Left cardiac atrium (tissue), 4 donors: ENCODE data around the gene CLSTN2. TPM values are rescaled to one million over a fixed set of nuclear protein-coding genes. Genes with fewer than 3 reads are reported as not detected.

Experiments used
- ATAC-seq, 2 donors: fragments of 200-7000 bp; cut with Tn5 transposase; one replicate each; pipeline ENCODE4 v1.9.1; 2020; ENCODE audit warnings: mild to moderate bottlenecking in 2 of 2, moderate library complexity in 2 of 2
- DNase-seq: peaks from one replicate; pipeline ENCODE4 v3.0.0-alpha.2; 2020
- intact Hi-C, 2 donors: fragments of 100-400 bp; cut with DNase I; formaldehyde crosslinking; loops; one replicate each; pipeline versions ENCODE4 v1.14.1 to v1.15.1; 2022 to 2023
- total RNA-seq, 2 donors: library from RNA; stranded (reverse); fragmentation: NEBNext Ultra II Directional; extraction: Animal tissue kit (Norgen Biotek cat#: 25700); gene quantifications; one replicate each; pipeline ENCODE4 v1.2.1, GENCODE V29; 2021
- donor health status: DM: no; HTN: yes; CAD: no.
- donor health status: DM: no; HTN: yes; CAD: no; lungs with severe emphysema.
- donor health status: DM: yes; HTN: yes; CAD: no.
- donor health status: Dilated cardiomyopathy.

Gene CLSTN2
- total RNA-seq, 2 donors from 2014 or later, result 22.9 to 26.6 TPM

DNA sequence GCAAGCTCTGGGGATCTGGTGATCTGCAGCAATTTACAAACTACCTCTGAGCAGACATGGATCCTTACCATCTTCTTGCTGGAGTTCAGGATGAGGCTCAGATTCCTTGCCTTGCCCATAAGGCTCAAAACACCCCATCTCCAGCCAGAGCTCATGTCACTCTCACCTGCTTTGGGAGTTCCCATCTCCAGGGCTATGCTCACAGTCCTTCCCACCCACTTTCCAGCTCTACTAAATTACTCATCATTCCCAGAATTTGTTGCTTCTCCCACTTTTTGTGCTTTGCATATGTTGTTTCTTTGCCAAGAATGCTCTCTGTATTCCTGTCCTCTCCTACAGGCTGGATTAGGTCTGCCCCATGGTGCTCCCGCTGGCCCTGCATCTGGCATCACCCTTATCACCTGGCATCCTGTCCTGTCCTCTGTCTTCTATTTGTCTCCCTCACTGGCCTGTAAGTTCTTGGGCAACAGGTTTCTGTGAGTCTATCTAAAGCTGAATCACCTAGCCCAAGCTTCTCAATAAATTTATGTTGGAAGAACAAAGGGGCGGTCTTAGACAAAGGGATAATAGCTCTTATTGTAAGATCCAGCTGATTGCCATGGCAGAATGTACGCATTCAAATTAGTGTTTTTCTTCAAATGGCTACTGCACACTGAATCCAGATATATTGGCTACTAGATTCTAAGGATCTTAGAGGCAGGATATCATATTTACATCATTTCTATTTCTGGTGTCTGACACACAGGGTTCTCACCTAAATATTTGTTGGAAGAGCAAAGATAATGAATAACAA, 179.2 kb downstream of the CLSTN2 start:
- DNase-seq (no peak), ATAC-seq (peak; percentile 55 to 78)
- intact Hi-C loops, result no loop called here

GRCh38 chr3:140114789-140115080, 179.8 kb downstream of the CLSTN2 start:
- DNase-seq (no peak), ATAC-seq (no peak)
- intact Hi-C loops, result no loop called here

- DNase-seq, result no peak
- ATAC-seq, result peak in 1 of 2 donors; percentile 23
- intact Hi-C loops, result no loop called here
Measured at GRCh38 chr3:140117096-140117526, 182.1 kb downstream of the CLSTN2 start.

DNA sequence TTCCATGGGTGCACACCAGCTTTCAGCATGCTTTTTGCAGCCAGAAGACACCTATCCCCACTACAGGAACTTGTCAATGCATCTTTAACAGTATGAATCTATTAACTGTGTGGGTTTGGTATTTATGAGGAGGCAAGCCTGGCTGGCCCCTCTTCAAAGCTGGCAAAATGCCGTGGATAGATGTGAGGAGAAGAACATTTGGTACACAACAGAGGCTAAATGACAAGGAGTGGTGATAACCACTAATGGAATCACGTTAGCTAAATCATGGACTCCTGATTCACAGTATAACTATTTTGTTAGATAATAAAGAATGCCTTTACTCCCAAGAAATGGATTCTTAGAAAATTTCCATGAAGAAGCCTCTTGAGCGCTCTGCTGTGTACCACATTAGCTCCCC, 187.2 kb downstream of the CLSTN2 start:
- intact Hi-C loops, result no loop called here
- DNase-seq, result peak; percentile 21
- peak in 1 of 2 donors; percentile 62 for ATAC-seq

GRCh38 chr3:140128217-140128616, 193.2 kb downstream of the CLSTN2 start:
- ATAC-seq (no peak), DNase-seq (no peak)
- intact Hi-C loops, result no loop called here

- no peak for DNase-seq
- intact Hi-C loops, result no loop called here
- ATAC-seq, result peak in 1 of 2 donors; percentile 60
Measured at GRCh38 chr3:140128631-140129030, 193.6 kb downstream of the CLSTN2 start.

GRCh38 chr3:140129768-140130284, 194.8 kb downstream of the CLSTN2 start:
- ATAC-seq (peak in 1 of 2 donors; percentile 68), DNase-seq (no peak)
- intact Hi-C loops, result no loop called here

DNA sequence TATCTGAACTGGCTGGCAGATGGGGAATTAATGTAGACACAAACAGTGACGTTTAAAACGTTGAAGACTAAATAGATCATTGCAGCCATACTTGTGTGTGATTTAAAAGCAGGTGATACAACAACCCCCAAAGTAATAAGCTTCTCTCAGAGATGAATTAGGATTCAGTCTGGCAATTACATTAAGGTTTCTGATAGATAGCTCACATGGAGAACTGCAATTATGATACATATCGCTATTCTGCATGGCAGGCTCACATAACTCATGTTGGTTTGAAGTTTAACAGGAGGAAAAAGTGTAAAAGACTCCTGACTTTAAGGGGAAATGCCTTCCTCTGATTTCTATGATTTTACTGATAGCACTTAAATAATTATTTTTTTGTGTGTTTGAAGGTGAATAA, 196.9 kb downstream of the CLSTN2 start:
- DNase-seq (no peak), ATAC-seq (no peak)
- intact Hi-C loops, result no loop called here

- DNase-seq, result no peak
- intact Hi-C loops, result no loop called here
- ATAC-seq, result no peak
Measured at GRCh38 chr3:140134231-140134965, 199.4 kb downstream of the CLSTN2 start.

DNA sequence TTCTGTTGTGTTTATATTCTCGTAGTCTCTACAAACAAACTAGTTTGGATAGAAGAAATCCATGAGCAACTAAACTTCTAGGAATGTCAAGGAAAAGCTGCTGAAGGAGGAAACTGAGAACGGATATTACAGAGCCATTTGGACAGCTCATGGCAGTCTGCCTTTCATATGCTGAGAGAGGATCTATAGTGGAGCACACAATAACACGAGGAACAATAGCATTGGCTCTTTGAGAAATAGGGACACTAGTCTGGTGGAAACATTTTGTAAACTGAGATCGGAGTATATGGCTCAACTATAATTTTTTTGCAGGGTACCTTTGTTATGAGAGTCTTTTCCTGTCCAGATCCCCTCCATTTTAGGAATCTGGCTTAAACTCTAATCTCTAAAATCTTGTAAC, 200.5 kb downstream of the CLSTN2 start:
- ATAC-seq (no peak), DNase-seq (no peak)
- intact Hi-C loops, result no loop called here

DNA sequence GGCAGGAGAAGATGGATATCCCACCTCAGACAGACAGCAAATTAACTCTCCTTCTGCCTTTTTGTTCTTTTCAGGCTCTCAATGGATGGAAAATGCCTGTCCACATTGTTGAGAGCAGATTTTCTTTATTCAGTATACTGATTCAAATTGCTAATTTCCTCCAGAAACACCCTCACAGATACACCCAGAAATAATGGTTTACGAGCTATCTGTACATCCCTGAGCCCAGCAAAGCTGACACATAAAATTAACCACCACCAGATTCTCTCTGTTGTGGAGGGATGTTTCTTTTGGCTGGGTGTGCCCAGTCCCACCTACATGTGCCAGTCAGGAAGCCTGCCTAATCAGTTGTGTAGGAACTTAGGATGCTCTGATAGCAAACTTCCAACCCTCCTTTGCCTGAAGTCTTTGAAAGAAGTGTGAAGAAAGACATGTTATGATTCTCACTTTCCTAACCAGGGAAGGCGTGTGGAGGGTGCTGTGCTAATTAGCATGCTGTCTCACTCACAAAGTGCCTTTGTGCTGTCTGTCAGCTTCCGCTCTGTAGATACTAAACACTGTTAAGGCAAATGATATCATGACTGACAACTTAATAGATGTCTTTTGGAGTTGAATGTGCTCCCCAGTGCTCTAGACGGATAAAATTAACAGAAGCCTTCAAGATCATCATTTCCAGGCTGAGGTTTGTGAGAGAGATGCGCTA, 208.5 kb downstream of the CLSTN2 start:
- intact Hi-C loops, result no loop called here
- peak in 1 of 2 donors; percentile 25 for ATAC-seq
- no peak for DNase-seq

- DNase-seq, result no peak
- intact Hi-C loops, result no loop called here
Measured at GRCh38 chr3:140145528-140145927, 210.5 kb downstream of the CLSTN2 start.

GRCh38 chr3:140146668-140147067, 211.7 kb downstream of the CLSTN2 start:
- DNase-seq, result no peak
- no peak for ATAC-seq

More at GRCh38 chr3:140145528-140145927, 210.5 kb downstream of the CLSTN2 start:
- no peak for ATAC-seq

GRCh38 chr3:140147965-140148490, 213.0 kb downstream of the CLSTN2 start:
- DNase-seq, result no peak
- ATAC-seq, result no peak
- intact Hi-C loops, result no loop called here

More at GRCh38 chr3:140146668-140147067, 211.7 kb downstream of the CLSTN2 start:
- intact Hi-C loops, result no loop called here

DNA sequence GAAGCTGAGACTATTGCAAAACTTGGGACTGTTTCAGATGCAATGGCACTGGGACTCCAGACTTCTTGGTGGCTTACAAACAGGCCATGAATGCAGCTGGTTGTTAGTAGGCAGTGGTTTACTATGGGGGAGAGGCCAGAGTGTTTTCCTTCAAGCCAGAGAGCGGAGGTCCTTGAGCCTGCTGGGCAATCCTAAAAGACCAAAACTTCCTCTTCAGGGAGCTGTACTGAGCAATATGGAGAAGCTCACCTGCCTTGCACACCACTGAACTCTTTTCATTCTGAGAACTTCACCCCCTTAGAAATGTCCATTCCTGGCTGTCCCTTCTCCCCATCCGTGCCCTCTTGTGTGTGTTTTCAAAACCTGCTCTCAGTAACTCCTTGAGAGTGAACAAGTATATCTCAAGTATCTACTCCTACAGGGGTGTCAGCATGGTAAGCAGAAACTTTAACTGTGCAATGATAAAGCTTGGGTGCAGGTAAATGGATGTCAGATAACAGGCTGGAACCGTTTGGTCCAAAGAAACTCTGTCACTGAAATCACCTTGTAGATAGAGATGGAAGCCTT, 213.9 kb downstream of the CLSTN2 start:
- ATAC-seq (no peak), DNase-seq (no peak)
- intact Hi-C loops, result no loop called here

- DNase-seq (no peak), ATAC-seq (no peak)
- intact Hi-C loops, result loop anchor here in 1 of 2 donors (2.0 kb wide), 1 partner anchor 51 kb away; no protein-coding TSS in a partner anchor
Measured at GRCh38 chr3:140151321-140151720, 216.3 kb downstream of the CLSTN2 start.

DNA sequence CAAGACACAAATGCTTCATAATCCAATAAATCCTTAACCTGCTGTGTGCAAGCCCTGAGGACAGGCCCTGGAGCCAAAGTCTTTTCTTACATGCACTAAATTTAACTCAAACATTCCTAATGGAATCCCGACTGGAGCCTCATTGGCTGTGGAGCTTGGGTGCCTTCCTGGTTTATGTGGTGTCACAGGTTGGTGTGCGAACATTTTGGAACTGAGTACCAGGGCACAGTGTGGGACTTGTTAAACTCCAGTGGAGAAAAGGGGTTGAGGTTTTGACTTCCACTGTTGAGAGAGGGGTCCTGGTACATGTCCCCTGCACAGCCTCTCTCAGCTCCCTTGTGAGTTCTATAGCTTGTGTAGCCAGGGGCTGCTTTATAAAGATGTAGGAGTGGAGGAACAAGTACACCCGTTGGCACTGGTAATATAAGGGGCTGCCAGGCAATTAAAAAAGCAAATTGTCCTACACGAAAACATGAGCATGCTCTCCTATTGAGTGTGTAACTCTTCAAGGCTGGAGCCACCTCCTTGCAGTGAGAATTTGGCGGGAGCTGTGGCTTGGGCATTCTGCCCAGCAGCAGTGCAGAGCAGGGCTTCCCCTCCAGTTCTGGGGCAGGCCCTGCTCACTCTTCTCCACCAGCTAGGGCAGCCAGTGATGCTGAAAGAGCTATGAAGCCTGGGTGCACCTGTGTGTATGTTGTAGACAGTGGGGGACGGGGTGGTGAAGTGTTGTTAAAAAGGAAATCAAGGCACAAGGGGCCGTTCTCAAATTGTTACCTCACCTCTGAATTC, 218.1 kb downstream of the CLSTN2 start:
- DNase-seq (peak; percentile 21), ATAC-seq (peak; percentile 63 to 91)
- intact Hi-C loops, result no loop called here

GRCh38 chr3:140153736-140154135, 218.8 kb downstream of the CLSTN2 start:
- intact Hi-C loops, result no loop called here
- no peak for DNase-seq
- no peak for ATAC-seq
